Fibroblast of peridontal ligament (primary cell): ENCODE results near the gene PLEKHM3.
A peak's percentile ranks its signal among the peaks of the same experiment; 100 is the strongest.
"Not testable (repeated sequence)": the region's sequence is repeated elsewhere in the genome, so short reads cannot be mapped to it uniquely, and the experiment has no call there.

Experiments
- DNase-seq: peaks from one replicate; pipeline ENCODE4 v3.0.0-alpha.2; 2010; ENCODE audit errors: extremely low read depth

Gene PLEKHM3

DNA sequence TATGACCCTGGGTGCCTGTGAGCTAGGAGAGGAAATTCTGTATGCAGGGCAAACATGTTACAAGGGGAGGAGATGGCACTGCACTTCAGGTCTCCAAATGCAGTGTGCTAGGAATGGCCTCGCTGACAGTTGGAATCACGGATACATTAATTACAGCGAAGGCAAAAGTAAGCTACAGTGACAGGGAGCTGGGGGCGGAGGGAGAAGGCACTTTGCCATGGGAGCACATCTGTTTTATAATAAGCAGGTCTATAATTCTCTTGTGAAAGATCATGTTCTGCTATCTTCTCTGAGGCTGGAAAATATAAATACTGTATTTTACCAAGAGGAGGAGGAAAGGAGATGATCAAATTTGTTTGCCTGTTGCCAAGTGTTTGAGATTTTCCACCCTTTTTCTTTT is 199.3 kb downstream of the PLEKHM3 start:
- DNase-seq: no peak

DNA sequence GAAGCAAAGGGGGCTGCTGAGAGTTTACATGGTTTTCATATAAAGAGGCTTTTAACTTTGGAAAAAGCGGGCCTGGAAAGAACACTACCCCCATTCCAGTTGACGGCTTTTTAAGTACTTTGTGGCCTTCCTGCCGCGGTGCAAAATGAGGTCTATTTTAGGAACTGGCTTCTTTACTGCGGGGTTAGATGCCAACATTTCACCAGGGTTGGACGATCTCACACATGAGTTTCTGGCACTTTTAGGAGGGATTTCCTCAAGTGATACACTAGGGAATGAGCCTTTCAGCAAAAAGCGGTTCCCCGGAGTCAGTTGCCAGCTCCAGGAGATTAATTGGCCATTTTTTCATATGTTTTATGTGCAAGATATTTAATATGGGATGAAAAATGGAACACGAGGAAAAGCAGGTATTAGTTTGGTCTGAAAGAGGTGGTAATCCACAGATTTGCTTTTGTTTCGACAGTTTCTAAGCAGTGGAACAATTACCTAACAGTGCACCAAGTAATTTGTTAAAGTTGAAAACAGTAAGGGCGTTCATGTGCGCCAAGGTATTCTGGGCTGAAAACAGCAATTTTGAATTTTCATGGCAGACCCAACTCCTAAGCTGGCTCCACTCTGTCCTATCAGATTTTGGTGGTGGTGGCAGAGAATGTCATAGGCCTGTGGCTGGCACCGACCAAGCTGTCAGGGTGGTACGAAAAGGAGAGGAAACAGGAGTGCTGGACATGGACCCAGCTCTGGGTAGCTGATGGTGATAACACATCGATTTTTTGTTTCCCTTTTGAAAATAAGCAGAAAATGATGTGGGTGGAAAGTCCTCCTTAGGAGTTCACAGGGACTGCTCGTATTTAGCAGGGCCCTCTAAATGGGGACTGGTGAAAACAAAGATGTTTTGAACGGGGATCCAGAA is 200.0 kb downstream of the PLEKHM3 start:
- no peak for DNase-seq

DNA sequence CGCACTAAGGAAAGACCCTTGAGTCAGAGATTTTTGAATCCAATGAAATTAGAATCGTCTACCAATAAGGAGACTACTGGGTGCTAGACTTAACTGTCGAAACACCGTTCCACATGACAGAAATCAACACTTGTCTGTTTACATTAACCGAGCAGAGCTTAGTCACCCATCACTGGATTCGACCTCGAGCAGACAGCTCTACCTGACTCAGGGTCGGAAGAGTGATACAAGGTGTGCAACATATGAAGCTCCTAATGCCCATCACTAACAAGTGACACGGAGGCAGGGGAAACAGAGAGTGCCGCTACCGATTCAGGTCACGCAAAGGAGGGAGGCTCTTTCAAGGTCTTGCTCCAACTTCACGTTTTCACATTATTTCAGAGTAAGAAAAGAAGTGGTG is 201.5 kb downstream of the PLEKHM3 start:
- DNase-seq: no peak

DNA sequence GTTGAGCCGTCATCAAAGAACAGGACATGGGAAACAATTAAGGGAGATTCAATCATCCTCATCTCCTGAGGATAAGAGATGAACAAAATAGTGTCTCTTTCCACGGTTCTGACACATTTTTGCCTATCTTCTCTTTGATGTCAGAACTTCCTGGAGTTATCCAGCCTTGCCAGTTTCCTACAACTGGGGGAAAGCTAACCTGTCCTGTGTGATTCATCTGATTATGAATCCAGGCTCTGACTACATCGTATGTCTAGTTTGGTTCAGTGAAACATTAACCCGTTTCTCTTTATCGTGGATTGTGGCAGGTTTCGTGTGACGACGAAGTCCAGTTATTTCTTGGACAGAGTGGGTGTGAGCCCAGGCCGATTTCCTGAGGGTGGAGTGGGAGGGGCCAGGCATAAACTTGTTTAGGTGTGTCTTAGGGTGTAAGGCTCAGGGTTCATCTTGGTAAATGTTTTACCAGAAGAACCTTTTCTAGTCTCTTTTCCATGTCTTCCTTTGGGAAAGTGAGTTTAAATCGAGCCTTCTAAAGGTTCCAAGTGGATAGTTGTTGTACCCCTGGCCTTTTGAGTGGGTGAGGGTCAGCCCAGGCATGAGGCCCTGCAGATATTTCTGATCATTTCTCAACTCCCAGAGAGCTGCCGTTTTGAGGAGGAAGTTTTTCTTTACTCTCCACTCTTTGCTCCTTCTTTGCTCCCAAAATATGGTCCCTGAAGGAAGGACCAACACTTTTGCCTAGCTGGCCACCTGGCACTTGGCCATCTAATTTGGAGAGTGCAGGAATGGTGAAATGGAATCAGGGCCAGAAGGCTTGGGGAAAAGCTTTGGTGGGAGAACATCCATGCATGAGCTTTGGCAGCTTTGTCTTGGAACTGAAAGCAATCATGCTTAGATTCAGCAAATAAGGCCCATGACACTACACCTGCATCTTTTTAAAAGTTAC is 205.2 kb downstream of the PLEKHM3 start:
- no peak for DNase-seq

DNA sequence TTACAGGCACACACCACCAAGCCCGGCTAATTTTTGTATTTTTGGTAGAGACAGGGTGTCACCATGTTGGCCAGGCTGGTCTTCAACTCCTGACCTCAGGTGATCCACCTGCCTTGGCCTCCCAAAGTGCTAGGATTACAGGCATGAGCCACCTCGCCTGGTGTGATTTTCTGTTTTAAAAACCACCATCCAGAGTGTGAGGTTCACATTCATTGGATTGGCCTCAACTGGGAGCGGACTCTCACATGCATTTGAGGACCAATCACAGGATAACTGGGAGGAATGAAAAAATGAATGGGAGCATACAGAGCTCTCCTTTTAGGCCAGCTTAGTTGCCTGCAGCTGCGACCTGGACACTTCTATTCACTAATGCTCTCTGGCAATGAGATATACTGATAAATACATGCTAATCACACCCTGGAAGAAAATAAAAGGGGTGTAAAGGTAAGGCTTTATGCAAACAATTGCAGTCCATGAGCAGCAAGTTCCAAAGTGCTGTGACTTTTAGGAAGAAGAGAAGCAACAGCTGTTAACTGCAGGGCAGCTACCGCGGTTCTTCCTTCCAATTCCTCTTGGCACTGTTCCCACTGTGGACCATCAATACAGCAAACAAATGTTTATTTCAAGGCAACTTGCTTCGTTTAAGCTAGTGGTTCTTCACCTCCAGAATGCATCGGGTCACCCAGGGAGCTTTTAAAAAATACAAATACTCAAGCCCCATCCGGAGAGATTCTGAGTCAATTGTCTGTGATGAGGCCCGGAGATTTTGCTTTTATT is 206.1 kb downstream of the PLEKHM3 start:
- no peak for DNase-seq

DNA sequence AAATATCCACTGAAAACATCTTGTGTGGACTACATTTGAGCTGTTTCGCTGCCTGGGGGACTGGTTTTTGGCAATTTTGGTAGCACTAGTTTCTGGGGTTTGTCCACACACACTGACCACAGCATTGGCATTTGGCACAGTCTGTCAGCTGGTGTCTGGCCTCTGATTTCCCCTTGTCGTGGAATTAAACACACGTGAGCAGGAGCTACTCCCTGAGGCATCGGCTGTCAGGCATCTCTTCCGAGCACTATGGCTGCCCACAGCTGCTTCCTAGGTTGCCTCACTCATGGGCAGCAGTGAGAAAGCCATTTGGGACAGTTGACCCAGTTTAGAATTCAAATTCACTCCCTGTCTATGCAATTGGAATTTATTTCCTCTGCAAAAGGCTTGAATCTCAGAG is 208.8 kb downstream of the PLEKHM3 start:
- no peak for DNase-seq

DNA sequence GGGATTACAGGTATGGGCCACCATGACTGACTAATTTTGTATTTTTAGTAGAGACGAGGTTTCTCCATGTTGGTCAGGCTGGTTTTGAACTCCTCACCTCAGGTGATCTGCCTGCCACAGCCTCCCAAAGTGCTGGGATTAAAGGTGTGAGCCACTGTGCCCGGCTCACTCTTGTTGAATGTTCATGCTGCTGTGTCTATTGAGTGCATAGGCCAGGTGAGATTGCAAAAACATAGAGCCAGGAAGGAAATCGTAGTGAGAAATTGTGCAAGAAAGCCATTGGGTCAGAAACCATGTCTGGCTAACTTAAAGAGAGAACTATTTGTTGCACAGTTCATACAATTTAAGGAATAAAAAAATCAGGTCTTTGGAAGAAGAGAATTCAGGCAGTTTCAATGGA is 210.1 kb downstream of the PLEKHM3 start:
- no peak for DNase-seq

DNA sequence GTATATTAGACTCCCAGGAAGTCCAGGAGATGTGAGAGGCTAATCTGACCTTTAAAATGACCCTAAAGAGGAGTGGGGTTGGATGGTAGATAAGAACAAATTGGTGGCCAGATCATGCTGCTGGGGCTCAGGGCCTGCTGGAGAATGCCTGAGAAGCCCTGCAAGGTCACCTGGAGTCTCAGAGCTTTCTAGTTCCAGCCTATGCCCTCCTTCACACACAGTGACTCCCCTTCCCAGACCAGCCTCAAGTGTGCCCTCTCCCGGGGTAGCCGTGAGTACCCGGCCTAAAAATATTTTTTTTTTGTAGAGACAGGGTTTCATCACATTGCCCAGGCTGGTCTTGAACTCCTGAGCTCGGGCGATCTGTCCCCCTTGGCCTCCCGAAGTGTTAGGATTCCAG is 211.4 kb downstream of the PLEKHM3 start:
- DNase-seq: no peak

DNA sequence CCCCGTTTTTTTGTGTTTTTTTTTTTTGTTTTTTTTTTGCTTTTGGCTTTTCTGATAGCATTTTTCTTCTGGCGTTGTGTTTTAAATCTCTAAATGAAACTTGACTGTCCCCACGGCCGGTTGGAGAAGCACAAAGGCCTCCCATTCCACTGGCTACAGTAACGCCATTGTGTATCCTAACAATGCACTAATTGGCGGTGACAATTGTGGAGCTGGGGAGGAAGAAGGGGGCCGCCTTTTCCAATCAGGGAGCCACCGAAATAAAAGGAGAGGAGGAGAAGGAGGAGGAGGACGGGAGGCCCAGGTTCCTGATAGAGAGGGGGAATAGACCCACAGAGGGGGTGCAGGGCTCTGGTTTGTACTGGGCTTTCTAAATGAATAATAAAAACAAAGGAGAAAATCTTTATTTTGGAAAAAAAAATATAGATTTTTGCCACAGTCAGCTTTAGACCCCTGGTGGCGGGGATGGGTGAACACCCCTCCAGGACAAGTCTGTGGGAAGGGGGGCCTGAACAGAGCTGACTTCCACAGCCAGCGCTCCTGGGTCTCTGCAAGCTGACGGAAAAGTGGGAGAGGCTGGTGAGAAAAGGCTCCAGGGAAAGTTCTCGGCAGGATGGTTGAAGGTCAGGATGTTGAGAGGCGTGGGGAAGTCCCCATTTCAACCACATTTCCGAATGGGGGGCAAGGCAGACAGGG is 212.0 kb downstream of the PLEKHM3 start:
- DNase-seq: no peak

DNA sequence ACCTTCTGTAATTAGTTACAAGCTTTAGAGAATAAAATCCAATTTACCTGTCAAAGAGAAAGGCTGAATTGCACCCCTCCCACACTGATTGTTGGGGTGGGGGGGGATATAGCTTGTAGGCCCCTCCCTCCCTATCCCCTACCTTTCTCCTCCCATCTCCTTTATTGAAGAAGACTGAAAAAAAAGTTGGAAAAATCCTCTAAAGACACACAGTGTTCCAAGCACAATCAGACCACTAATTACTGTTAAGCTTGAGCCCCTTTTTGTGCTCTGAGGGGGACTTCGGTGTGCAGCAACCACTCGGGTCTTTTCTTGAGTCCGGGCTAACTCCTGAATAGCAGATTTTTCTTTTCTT is 212.6 kb downstream of the PLEKHM3 start:
- DNase-seq: no peak

DNA sequence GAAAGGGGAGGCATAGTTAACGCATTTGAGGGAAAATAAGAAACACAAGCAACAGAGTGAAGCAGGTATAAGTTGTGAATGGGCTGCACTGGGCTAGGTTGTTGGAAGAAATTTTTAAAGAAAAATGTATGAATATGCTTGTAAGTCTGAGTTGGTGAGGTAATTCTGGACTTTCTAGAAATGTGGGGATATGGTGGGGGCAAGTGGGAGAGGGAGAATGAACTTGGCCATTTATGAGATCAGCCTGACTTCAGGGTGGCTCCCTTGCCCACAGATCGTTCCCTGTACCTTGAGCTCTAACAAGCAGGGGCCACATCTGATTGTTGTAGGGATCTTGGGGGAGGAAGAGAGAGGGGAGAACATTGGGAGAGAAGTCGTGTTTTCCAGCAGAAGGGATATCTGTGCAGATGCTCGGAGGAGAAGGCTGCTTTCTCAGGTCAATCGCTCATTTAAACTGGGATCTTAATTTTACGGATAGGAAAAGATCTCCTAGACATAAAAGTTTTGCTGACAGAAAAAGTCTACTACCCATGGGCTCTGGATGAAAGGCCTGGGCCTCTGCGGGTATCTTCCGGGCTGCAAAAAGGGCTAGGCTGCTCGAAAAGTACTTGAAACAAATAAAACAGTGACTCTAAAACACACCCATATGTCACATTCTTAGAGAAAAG is 213.1 kb downstream of the PLEKHM3 start:
- no peak for DNase-seq

DNA sequence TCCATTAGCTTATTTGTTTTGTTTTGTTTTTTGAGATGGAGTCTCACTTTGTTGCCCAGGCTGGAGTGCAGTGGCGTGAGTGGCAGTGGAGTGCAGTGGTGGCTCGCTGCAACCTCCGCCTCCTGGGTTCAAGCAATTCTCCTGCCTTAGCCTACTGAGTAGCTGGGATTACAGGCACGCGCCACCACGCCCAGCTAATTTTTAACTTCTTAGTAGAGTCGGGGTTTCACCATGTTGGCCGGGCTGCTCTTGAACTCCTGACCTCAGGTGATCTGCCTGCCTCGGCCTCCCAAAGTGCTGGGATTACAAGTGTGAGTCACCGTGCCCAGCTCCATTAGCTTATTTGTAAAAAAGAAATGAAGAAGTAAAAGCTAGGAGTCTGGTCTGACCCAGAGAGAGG is 213.7 kb downstream of the PLEKHM3 start:
- DNase-seq: not testable (repeated sequence)

DNA sequence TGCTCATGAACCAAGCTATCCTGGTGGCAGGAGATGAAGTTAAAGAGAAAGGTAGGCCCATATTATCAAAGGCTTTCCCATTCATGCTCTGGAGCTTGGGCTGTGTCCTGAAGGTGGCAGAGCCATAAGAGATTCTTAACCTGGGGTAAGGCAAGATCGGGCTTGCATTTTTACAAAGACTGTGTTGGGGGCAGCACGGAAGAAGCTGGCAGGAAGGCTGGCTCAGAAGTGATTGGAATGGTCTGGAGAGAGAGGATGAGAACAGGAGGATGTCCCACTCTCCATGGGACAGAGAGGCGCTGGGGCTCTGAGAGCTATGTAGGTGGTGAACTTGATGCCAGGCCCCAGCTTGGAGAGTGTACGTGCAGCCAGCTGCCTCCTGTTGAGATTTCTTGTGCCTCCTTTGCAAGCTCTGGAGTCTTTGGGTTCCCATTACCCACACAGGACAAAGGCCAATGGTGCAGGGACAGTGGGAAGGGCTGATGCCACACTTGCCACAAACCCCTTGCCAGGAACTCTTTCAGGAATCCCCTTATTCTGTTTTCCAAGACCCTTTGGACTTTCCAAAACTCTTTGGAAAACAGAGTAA is 215.0 kb downstream of the PLEKHM3 start:
- DNase-seq: no peak

DNA sequence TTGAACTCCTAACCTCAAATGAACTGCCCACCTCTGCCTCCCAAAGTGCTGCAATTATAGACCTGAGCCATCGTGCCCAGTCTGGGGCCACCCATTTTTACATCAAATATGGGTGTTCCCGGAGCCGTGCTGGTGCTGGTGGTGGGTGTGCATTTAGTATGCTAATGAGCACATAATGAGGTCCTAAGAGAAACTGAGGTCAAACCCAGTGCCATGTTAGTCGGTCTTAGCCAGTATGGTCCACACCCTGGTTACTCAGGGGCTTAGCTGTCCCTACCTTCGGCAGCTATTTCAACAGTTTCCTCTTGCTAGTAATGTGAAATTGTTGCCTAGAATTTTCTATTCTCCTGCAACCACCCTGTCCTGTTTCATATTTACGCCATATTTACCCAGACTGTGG is 217.2 kb downstream of the PLEKHM3 start:
- no peak for DNase-seq

DNA sequence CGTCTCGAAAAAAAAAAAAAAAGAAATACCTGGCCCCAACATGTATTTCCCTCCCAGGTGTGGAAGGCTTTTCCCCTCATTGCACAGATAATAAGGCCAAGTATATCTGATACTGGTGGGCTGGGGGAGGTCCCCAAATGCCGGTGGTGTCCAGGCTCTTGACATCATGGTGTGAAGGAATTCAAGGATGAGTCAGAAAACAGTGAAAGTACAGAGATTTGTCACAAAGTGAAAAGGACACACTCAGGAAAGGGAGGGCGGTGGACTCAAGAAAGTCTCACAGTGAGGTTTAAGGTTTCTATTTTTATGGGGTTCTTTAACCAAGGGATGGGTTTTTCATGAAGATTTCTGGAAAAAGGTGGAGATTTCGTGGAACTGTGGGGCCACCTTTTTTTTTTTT is 217.8 kb downstream of the PLEKHM3 start:
- DNase-seq: no peak

DNA sequence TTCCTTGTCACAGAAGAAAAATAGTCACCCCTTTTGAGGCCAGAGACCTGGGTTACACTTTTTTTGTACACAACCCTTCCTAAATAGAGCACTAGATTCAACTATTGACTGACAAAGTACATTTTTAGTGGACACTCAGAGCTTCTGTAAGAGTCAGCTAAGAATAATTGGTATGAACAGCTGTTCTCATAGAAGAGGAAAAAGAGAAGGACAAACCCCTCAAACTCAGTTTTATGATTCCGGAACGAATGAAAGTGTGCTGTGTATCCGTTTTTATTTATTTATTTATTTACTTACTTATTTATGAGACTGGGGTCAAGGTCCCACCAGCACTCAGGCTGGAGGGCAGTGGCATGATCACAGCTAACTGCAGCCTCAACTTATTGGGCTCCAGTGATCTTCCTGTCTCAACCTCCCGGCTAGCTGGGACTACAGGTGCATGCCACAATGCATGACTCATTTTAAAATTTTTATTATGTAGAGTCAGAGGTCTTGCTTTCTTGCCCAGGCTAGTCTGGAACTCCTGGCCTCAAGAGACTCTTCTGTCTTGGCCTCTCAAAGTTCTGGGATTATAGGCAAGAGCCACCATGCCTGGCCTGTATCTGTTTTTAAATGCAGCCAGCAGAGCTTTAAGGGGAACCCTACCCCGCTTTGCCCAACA is 219.6 kb downstream of the PLEKHM3 start:
- no peak for DNase-seq

DNA sequence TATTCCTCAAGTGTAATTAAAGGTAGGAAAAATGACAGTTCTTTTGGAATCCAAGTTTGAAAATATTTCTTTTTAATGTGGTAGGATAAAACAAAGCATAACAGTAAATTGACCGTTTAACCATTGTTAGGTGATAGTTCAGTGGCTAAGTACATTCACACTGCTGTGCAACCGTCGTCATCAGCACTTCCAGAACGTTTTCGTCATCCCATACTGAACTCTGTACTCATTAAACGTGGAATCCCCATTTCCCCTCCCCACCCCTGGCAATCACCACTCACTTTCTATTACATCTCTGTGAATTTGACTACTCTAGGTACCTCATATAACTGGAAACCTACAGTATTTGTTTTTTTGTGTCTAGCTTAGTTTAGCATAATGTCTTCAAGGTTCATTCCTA is 222.7 kb downstream of the PLEKHM3 start:
- no peak for DNase-seq

DNA sequence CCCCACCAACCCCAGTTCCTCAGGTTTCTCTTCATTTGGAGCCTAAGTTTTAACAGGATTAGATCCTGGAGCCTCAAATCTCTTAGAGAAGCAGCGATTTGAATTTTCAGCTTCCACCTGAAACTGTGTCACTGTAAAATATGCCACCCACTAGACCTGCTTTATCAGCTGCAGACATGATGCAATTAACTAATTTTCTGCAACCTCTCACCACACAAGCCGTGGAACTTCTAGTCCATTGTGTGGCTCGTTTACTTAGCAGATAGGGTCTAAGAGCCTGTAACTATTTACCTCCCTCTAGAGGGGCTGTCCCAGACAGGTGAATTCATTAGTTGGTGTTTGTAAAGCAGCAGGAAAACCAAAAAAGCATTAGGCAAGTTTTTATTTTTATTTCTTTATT is 224.1 kb downstream of the PLEKHM3 start:
- no peak for DNase-seq

DNA sequence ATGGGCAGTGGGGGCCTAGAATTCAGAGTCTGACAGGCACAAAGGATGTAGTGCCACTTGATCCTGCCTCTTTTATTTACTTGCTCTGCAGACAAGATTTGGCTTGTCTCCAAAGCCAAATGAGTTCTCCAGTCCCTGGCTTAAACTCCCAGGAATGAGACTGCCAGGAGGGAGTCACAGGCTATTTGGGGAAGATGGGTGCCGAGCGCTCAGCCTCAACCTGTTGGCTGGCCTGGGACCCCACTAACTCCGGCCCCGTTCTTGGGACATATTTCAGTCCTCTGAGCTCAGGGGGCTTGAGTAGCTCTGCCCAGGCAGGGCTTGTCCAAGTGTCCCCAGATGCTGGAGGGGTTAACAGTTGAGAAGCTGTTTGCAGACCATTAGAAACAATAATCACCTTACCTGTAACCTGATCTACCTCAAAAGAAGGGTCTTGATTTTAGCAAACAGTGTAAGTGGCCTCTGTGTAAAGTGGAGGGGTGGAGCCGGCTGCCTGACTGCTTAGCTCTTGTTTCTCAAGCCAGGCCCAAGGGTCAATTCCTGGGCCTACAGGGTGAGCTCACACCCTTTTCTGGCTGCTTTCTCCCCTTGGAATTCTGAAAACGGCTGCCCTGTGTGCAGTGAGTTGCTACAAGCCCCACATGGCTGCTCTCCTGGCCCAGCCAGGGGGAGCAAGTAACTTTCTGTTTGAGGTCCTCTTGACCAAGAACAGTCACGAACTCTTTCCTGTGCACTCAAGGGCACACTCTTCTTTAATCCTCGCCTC is 228.6 kb downstream of the PLEKHM3 start:
- DNase-seq: peak; percentile 34
